ENCODE results near the gene CLCN1.

CLCN1 gene

GRCh38 chr7:143396625-143397556, 81.0 kb downstream of the CLCN1 start:
- no peaks in the 10 kb centered on the region for H4K20me1 ChIP-seq (ENCODE audit: insufficient read depth, low read length, poor library complexity, severe bottlenecking)
- no peak overlapping the region for H3K4me3 ChIP-seq (ENCODE audit: low read length, poor library complexity, severe bottlenecking)
- no peak overlapping the region for H3K4me2 ChIP-seq (ENCODE audit: low read depth, low read length, poor library complexity, severe bottlenecking)
- no peaks in the 10 kb centered on the region for H3F3A ChIP-seq (ENCODE audit: low read depth)
- H3K9ac ChIP-seq (ENCODE audit: low read depth, low read length, poor library complexity, severe bottlenecking) = no peak overlapping the region
- no peak overlapping the region for H2AFZ ChIP-seq (ENCODE audit: low read length)
- peaks cover 4% of the 10 kb centered on the region; the same call in 1 of the 2 replicates for H3K36me3 ChIP-seq (ENCODE audit: insufficient read depth, low read length)
- TF ChIP-seq EZH2phosphoT487 (IDR thresholded peaks at IDR 0.05; ENCODE audit: borderline replicate concordance) (no peak), CTCF (conservative IDR thresholded peaks at IDR 0.05; ENCODE audit: low read length) (no peak)
- no peaks in the 10 kb centered on the region for H3K27me3 ChIP-seq (ENCODE audit: insufficient read depth, low read length, poor library complexity, severe bottlenecking)
- H3K9me2 ChIP-seq (replicated peaks; ENCODE audit: low read depth, low read length) = no peaks in the 10 kb centered on the region
- H3K79me2 ChIP-seq (ENCODE audit: insufficient read depth, low read length) = no peaks in the 10 kb centered on the region
- no peaks in the 10 kb centered on the region for H3K9me3 ChIP-seq (ENCODE audit: insufficient read depth, low read depth, low read length)
- peaks cover 4% of the 10 kb centered on the region for H3K4me1 ChIP-seq (ENCODE audit: insufficient read depth, low read length, poor library complexity, severe bottlenecking)

- H3K27me3 ChIP-seq (ENCODE audit: insufficient read depth, low read length, poor library complexity, severe bottlenecking) = no peaks in the 10 kb centered on the region
- H3K4me3 ChIP-seq (ENCODE audit: low read length, poor library complexity, severe bottlenecking) = no peak overlapping the region
- TF ChIP-seq CTCF (conservative IDR thresholded peaks at IDR 0.05; ENCODE audit: low read length) = no peak
- no peak for TF ChIP-seq EZH2phosphoT487 (IDR thresholded peaks at IDR 0.05; ENCODE audit: borderline replicate concordance)
- H3K4me1 ChIP-seq (ENCODE audit: insufficient read depth, low read length, poor library complexity, severe bottlenecking) = peaks cover 4% of the 10 kb centered on the region
- H4K20me1 ChIP-seq (ENCODE audit: insufficient read depth, low read length, poor library complexity, severe bottlenecking) = no peaks in the 10 kb centered on the region
- H2AFZ ChIP-seq (ENCODE audit: low read length) = no peak overlapping the region
- H3K79me2 ChIP-seq (ENCODE audit: insufficient read depth, low read length) = no peaks in the 10 kb centered on the region
- no peaks in the 10 kb centered on the region for H3K9me2 ChIP-seq (replicated peaks; ENCODE audit: low read depth, low read length)
- H3K4me2 ChIP-seq (ENCODE audit: low read depth, low read length, poor library complexity, severe bottlenecking) = no peak overlapping the region
- no peaks in the 10 kb centered on the region for H3F3A ChIP-seq (ENCODE audit: low read depth)
- no peak overlapping the region for H3K9ac ChIP-seq (ENCODE audit: low read depth, low read length, poor library complexity, severe bottlenecking)
- no peaks in the 10 kb centered on the region for H3K9me3 ChIP-seq (ENCODE audit: insufficient read depth, low read depth, low read length)
- no peaks in the 10 kb centered on the region; the same call in 1 of the 2 replicates for H3K36me3 ChIP-seq (ENCODE audit: insufficient read depth, low read length)
Observed at GRCh38 chr7:143397710-143398530, 82.0 kb downstream of the CLCN1 start.

GRCh38 chr7:143398616-143399015, 82.7 kb downstream of the CLCN1 start:
- no peak overlapping the region for H3K4me2 ChIP-seq (ENCODE audit: low read depth, low read length, poor library complexity, severe bottlenecking)
- no peaks in the 10 kb centered on the region for H3K79me2 ChIP-seq (ENCODE audit: insufficient read depth, low read length)
- no peaks in the 10 kb centered on the region for H3K9me3 ChIP-seq (ENCODE audit: insufficient read depth, low read depth, low read length)
- H3F3A ChIP-seq (ENCODE audit: low read depth) = no peaks in the 10 kb centered on the region
- no peak overlapping the region for H3K9ac ChIP-seq (ENCODE audit: low read depth, low read length, poor library complexity, severe bottlenecking)
- H2AFZ ChIP-seq (ENCODE audit: low read length) = no peak overlapping the region
- H3K36me3 ChIP-seq (ENCODE audit: insufficient read depth, low read length) = no peaks in the 10 kb centered on the region
- H4K20me1 ChIP-seq (ENCODE audit: insufficient read depth, low read length, poor library complexity, severe bottlenecking) = no peaks in the 10 kb centered on the region
- H3K9me2 ChIP-seq (replicated peaks; ENCODE audit: low read depth, low read length) = no peaks in the 10 kb centered on the region
- H3K27me3 ChIP-seq (ENCODE audit: insufficient read depth, low read length, poor library complexity, severe bottlenecking) = no peaks in the 10 kb centered on the region
- H3K4me1 ChIP-seq (ENCODE audit: insufficient read depth, low read length, poor library complexity, severe bottlenecking) = peaks cover 4% of the 10 kb centered on the region
- TF ChIP-seq EZH2phosphoT487 (IDR thresholded peaks at IDR 0.05; ENCODE audit: borderline replicate concordance) = no peak
- no peak overlapping the region for H3K4me3 ChIP-seq (ENCODE audit: low read length, poor library complexity, severe bottlenecking)
